ENCODE measurements around the gene SMAD1.

Gene SMAD1

GRCh38 chr4:145485120-145485519, 3.5 kb downstream of the SMAD1 start:
- no peak for TF ChIP-seq CTCF (IDR thresholded peaks at IDR 0.05; ENCODE audit: low read depth, low read length)
- no peak overlapping the region for H3K4me3 ChIP-seq (ENCODE audit: low read depth, low read length)
- in situ Hi-C loops (cut with HindIII; ENCODE audit: low sequenced_read_pairs), result no loop called here
- DNase-seq (ENCODE audit: low read depth, low spot score), result no peak

- no peak overlapping the region for H3K4me3 ChIP-seq (ENCODE audit: low read depth, low read length)
- no peak for TF ChIP-seq CTCF (IDR thresholded peaks at IDR 0.05; ENCODE audit: low read depth, low read length)
- DNase-seq (ENCODE audit: low read depth, low spot score), result no peak
- in situ Hi-C loops (cut with HindIII; ENCODE audit: low sequenced_read_pairs), result no loop called here
These were observed 5.0 kb downstream of the SMAD1 start for GRCh38 chr4:145486603-145487002.

- TF ChIP-seq CTCF (IDR thresholded peaks at IDR 0.05; ENCODE audit: low read depth, low read length), result no peak
- in situ Hi-C loops (cut with HindIII; ENCODE audit: low sequenced_read_pairs), result no loop called here
- no peak for DNase-seq (ENCODE audit: low read depth, low spot score)
- H3K4me3 ChIP-seq (ENCODE audit: low read depth, low read length), result no peak overlapping the region
These were observed 6.0 kb downstream of the SMAD1 start for GRCh38 chr4:145487631-145488030.

GRCh38 chr4:145488310-145488709, 6.7 kb downstream of the SMAD1 start:
- no peak for DNase-seq (ENCODE audit: low read depth, low spot score)
- in situ Hi-C loops (cut with HindIII; ENCODE audit: low sequenced_read_pairs), result no loop called here
- H3K4me3 ChIP-seq (ENCODE audit: low read depth, low read length), result no peak overlapping the region
- no peak for TF ChIP-seq CTCF (IDR thresholded peaks at IDR 0.05; ENCODE audit: low read depth, low read length)

GRCh38 chr4:145489556-145489955, 7.9 kb downstream of the SMAD1 start:
- no peak overlapping the region for H3K4me3 ChIP-seq (ENCODE audit: low read depth, low read length)
- in situ Hi-C loops (cut with HindIII; ENCODE audit: low sequenced_read_pairs), result no loop called here
- TF ChIP-seq CTCF (IDR thresholded peaks at IDR 0.05; ENCODE audit: low read depth, low read length), result no peak
- no peak for DNase-seq (ENCODE audit: low read depth, low spot score)

- no peak for DNase-seq (ENCODE audit: low read depth, low spot score)
- no peak overlapping the region for H3K4me3 ChIP-seq (ENCODE audit: low read depth, low read length)
- no peak for TF ChIP-seq CTCF (IDR thresholded peaks at IDR 0.05; ENCODE audit: low read depth, low read length)
- in situ Hi-C loops (cut with HindIII; ENCODE audit: low sequenced_read_pairs), result no loop called here
These were observed 8.7 kb downstream of the SMAD1 start for GRCh38 chr4:145490361-145490760.

- no peak overlapping the region for H3K4me3 ChIP-seq (ENCODE audit: low read depth, low read length)
- TF ChIP-seq CTCF (IDR thresholded peaks at IDR 0.05; ENCODE audit: low read depth, low read length), result no peak
- in situ Hi-C loops (cut with HindIII; ENCODE audit: low sequenced_read_pairs), result no loop called here
- DNase-seq (ENCODE audit: low read depth, low spot score), result no peak
These were observed 9.1 kb downstream of the SMAD1 start for GRCh38 chr4:145490796-145491195.
